Karpas-422 (cell line): ENCODE results near the gene PCSK5. TPM values are rescaled to one million over a fixed set of nuclear protein-coding genes. Genes with fewer than 3 reads are reported as not detected.
"Not testable (repeated sequence)": the region's sequence is repeated elsewhere in the genome, so short reads cannot be mapped to it uniquely, and the experiment has no call there.

Experiments used
- DNase-seq: peaks from one replicate; pipeline ENCODE4 v3.0.0-alpha.2; 2015
- H2AFZ ChIP-seq: fragments of 200-600 bp; sonication (generic); 2 replicates; pipeline ENCODE4 v1.6.1; 2014; ENCODE audit warnings: antibody characterized with exemption, low read length, mixed read lengths
- H3K27ac ChIP-seq: fragments of 200-600 bp; sonication (generic); 2 replicates; pipeline ENCODE4 v1.5.1; 2014; ENCODE audit warnings: mild to moderate bottlenecking, low read length, moderate library complexity
- H3K27me3 ChIP-seq: fragments of 200-600 bp; sonication (generic); 2 replicates; pipeline ENCODE4 v1.6.1; 2014; ENCODE audit warnings: low read length, mixed read lengths
- H3K36me3 ChIP-seq: fragments of 200-600 bp; sonication (generic); 2 replicates; pipeline ENCODE4 v1.6.1; 2014; ENCODE audit warnings: low read length, mixed read lengths; ENCODE audit not compliant: insufficient read depth
- H3K4me1 ChIP-seq: fragments of 200-600 bp; sonication (generic); 2 replicates; pipeline ENCODE4 v1.6.1; 2014; ENCODE audit warnings: mild to moderate bottlenecking, low read length, mixed read lengths
- H3K4me2 ChIP-seq: fragments of 200-600 bp; sonication (generic); 2 replicates; pipeline ENCODE4 v1.6.1; 2014; ENCODE audit warnings: low read length, low read depth, mild to moderate bottlenecking; ENCODE audit not compliant: poor library complexity, severe bottlenecking
- H3K4me3 ChIP-seq: fragments of 200-600 bp; sonication (generic); 2 replicates; pipeline ENCODE4 v1.5.1; 2014; ENCODE audit warnings: mild to moderate bottlenecking, antibody characterized with exemption, low read length, mixed read lengths
- H3K79me2 ChIP-seq: fragments of 200-600 bp; sonication (generic); 2 replicates; pipeline ENCODE4 v1.6.1; 2014; ENCODE audit warnings: mild to moderate bottlenecking, low read length, mixed read lengths
- H3K9ac ChIP-seq: fragments of 200-600 bp; sonication (generic); 2 replicates; pipeline ENCODE4 v1.6.0; 2014; ENCODE audit warnings: low read length
- H3K9me2 ChIP-seq: fragments of 200-600 bp; sonication (generic), shearing (Covaris generic); replicated peaks from 2 replicates; pipeline ENCODE4 v1.6.0; 2014; ENCODE audit warnings: mild to moderate bottlenecking, low read length, moderate library complexity; ENCODE audit not compliant: insufficient read depth
- H3K9me3 ChIP-seq: fragments of 300-700, 200-600 bp; sonication (generic); 2 replicates; pipeline ENCODE4 v1.6.1; 2014; ENCODE audit warnings: low read length, mixed read lengths
- H4K20me1 ChIP-seq: fragments of 200-600 bp; sonication (generic); 2 replicates; pipeline ENCODE4 v1.6.1; 2014; ENCODE audit warnings: mild to moderate bottlenecking, antibody characterized with exemption, low read length, low read depth; ENCODE audit not compliant: insufficient read depth
- total RNA-seq: library from RNA; depleted of rRNA; stranded (reverse); fragments of >200 nt; shearing (Covaris generic); gene quantifications from 2 replicates; pipeline ENCODE4 v1.2.3, GENCODE V29; 2014; ENCODE audit warnings: low replicate concordance

Gene PCSK5
- total RNA-seq, 1 experiment from 2014 or later, result not detected

DNA sequence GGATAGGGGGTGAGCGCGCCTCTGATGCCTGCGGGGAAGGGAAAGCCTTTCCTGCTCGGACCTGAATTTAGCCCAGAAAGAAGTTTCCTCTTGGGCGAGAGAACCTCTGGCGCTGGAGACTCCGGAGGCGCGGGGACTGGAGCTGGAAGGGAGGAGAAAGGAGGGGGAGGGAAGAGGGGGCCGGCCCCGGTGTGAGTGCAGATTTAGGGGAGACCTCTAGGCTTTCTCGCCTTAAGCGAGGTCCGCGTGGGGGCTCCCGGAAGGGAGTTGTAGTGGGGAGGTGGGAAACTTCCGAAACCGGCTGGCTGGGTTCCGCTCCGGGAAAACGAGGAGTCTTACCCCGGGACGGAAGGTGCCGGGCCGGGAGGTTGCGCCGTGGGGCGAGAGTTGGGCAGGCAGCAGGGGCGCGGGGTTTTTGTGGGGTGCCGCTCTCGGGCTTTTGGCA is 1.3 kb downstream of the PCSK5 start:
- H3K79me2 ChIP-seq, result no peaks in the 10 kb centered on the region

DNA sequence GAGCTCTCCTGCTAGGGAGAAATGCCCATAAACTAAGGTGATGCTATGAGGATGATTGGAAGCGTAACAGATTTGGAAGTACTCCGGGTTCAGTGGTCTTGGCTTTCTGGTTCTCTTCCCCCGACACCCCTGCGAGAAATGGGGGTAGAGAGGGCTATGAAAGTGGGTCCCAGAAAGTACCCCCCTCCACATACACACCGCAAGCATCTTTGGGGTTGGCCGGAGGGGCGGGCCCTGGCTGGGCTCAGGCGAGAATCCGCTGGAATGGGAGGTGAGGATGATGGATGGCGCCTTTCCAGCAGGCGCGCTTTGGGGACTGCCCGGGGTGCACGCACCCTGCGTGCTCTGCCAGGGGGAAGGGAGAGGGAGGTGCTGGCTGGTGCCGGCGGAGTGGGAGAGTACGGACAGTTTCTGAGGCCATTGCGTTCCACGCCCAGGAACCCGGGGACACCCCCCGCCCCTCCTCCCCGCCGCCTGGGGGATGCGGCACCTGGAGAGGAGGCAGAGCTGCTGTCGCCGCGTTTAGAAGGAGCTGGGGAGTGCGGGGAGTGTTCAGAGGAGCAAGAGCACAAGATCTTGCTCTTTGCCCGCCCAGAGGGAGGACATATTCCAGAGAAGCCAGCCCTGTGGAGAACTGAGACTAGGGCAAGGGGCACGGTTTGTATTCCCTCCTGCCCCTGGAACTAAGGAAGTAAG is 1.9 kb downstream of the PCSK5 start:
- Histone ChIP-seq H3K4me3 (no peak overlapping the region), H3K9me2 (no peaks in the 10 kb centered on the region), H3K4me1 (no peaks in the 10 kb centered on the region), H2AFZ (no peak overlapping the region), H3K9ac (no peak overlapping the region), H3K9me3 (no peaks in the 10 kb centered on the region), H3K79me2 (no peaks in the 10 kb centered on the region), H3K27ac (no peak overlapping the region), H4K20me1 (no peaks in the 10 kb centered on the region), H3K36me3 (no peaks in the 10 kb centered on the region), H3K4me2 (no peak overlapping the region), H3K27me3 (no peaks in the 10 kb centered on the region)
- DNase-seq, result no peak

More for the DNA sequence above, 1.3 kb downstream of the PCSK5 start:
- no peak for DNase-seq
- Histone ChIP-seq H3K4me1 (no peaks in the 10 kb centered on the region), H3K4me3 (no peak overlapping the region), H3K9me2 (no peaks in the 10 kb centered on the region), H2AFZ (no peak overlapping the region), H3K27ac (no peak overlapping the region), H3K9ac (no peak overlapping the region), H3K36me3 (no peaks in the 10 kb centered on the region), H4K20me1 (no peaks in the 10 kb centered on the region), H3K4me2 (no peak overlapping the region), H3K27me3 (no peaks in the 10 kb centered on the region), H3K9me3 (no peaks in the 10 kb centered on the region)

- no peak overlapping the region for H3K27ac ChIP-seq
- H3K9me2 ChIP-seq, result no peaks in the 10 kb centered on the region
- H2AFZ ChIP-seq, result no peak overlapping the region
- DNase-seq, result no peak
- H3K9me3 ChIP-seq, result no peaks in the 10 kb centered on the region
- no peak overlapping the region for H3K4me3 ChIP-seq
- H3K36me3 ChIP-seq, result no peaks in the 10 kb centered on the region
- no peak overlapping the region for H3K9ac ChIP-seq
- H3K4me2 ChIP-seq, result no peak overlapping the region
- no peaks in the 10 kb centered on the region for H3K79me2 ChIP-seq
- H4K20me1 ChIP-seq, result no peaks in the 10 kb centered on the region
- no peaks in the 10 kb centered on the region for H3K27me3 ChIP-seq
- H3K4me1 ChIP-seq, result no peaks in the 10 kb centered on the region
These were observed 2.6 kb downstream of the PCSK5 start for GRCh38 chr9:75893106-75893505.

DNA sequence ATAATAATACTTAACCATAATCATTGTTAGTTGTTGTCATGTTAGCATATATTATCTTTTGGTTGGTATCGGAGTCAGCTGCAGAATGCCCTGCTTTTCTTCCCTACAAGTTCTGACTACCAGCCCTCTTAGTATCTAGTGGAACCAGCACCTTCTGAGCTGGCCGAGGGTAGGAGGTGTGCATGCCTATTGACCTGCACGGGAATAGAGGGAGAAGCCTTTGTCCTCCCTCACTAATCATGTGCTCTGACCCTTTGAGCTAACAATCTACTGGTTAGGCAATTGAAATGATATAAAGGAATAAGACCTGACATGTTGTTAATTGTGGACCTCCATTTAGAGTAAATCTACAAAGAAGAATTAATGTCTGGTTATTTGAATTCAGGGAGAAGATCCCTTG is 4.1 kb downstream of the PCSK5 start:
- Histone ChIP-seq H3K9me3 (no peaks in the 10 kb centered on the region), H3K79me2 (no peaks in the 10 kb centered on the region), H3K9ac (no peak overlapping the region), H3K4me3 (no peak overlapping the region), H3K9me2 (no peaks in the 10 kb centered on the region), H4K20me1 (no peaks in the 10 kb centered on the region), H3K4me2 (no peak overlapping the region), H3K36me3 (no peaks in the 10 kb centered on the region), H2AFZ (no peak overlapping the region), H3K27ac (no peak overlapping the region), H3K27me3 (no peaks in the 10 kb centered on the region), H3K4me1 (no peaks in the 10 kb centered on the region)
- no peak for DNase-seq

DNA sequence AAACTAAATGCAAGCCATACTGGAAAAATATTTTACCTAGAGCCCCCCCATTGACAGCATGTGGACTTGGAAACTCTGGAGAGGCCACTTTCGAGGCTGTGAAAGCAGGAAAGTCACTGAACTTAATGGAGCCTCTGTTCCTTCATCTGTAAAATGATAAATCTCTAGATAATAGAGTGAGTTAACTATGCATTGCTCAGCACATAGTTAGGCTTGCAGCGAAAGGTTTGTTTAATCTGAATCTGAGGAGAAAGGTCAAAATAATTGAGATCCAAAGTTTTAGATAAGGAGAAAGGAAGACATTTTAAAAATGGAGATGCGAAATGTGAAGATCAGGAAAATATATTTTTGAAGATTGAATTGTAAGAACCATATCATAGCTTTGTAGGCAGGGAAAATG is 4.6 kb downstream of the PCSK5 start:
- no peaks in the 10 kb centered on the region for H4K20me1 ChIP-seq
- no peaks in the 10 kb centered on the region for H3K27me3 ChIP-seq
- H3K9ac ChIP-seq, result no peak overlapping the region
- H3K27ac ChIP-seq, result no peak overlapping the region
- no peak overlapping the region for H2AFZ ChIP-seq
- DNase-seq, result no peak
- no peaks in the 10 kb centered on the region for H3K4me1 ChIP-seq
- H3K4me2 ChIP-seq, result no peak overlapping the region
- no peak overlapping the region for H3K4me3 ChIP-seq
- no peaks in the 10 kb centered on the region for H3K9me2 ChIP-seq
- H3K9me3 ChIP-seq, result no peaks in the 10 kb centered on the region
- H3K79me2 ChIP-seq, result no peaks in the 10 kb centered on the region
- no peaks in the 10 kb centered on the region for H3K36me3 ChIP-seq

DNA sequence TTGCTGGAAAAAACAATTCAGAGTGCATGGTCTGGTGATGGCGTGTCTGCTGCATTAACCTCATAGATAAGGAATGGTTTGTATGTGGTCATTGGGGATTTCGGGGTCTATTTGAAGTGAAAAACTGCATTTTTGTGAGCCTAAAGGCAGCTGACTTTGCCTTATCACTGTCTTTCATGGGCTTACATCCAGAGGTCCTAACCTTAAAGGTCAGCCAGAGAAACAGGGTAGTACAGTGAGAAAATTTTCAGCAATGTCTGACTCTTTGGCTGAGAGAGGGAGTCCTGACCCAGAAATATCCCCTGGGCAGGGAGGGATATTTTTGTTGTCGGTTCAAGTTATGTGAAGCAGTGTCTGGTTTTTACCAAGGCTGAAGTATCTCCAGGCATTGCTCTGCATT is 5.7 kb downstream of the PCSK5 start:
- no peak overlapping the region for H2AFZ ChIP-seq

GRCh38 chr9:75900893-75901524 is 10.5 kb downstream of the PCSK5 start:
- not testable (repeated sequence) for H3K4me1 ChIP-seq, H3K36me3 ChIP-seq, H2AFZ ChIP-seq, H3K4me2 ChIP-seq, H3K79me2 ChIP-seq, DNase-seq, H4K20me1 ChIP-seq, H3K4me3 ChIP-seq, H3K27me3 ChIP-seq, H3K9ac ChIP-seq, H3K9me3 ChIP-seq, H3K9me2 ChIP-seq, H3K27ac ChIP-seq

More for the DNA sequence above, 5.7 kb downstream of the PCSK5 start:
- Histone ChIP-seq H3K27ac (no peak overlapping the region), H3K9me3 (no peaks in the 10 kb centered on the region), H4K20me1 (no peaks in the 10 kb centered on the region), H3K79me2 (no peaks in the 10 kb centered on the region), H3K9me2 (no peaks in the 10 kb centered on the region), H3K4me1 (no peaks in the 10 kb centered on the region), H3K27me3 (no peaks in the 10 kb centered on the region), H3K9ac (no peak overlapping the region), H3K4me2 (no peak overlapping the region), H3K36me3 (no peaks in the 10 kb centered on the region), H3K4me3 (no peak overlapping the region)
- DNase-seq, result no peak

GRCh38 chr9:75903785-75904360 is 13.4 kb downstream of the PCSK5 start:
- Histone ChIP-seq H4K20me1 (no peaks in the 10 kb centered on the region), H3K79me2 (no peaks in the 10 kb centered on the region), H3K9me2 (no peaks in the 10 kb centered on the region; the same call in 1 of the 2 replicates), H3K4me3 (no peak overlapping the region), H3K27ac (no peak overlapping the region), H3K4me2 (no peak overlapping the region), H2AFZ (no peak overlapping the region), H3K4me1 (no peaks in the 10 kb centered on the region), H3K9ac (no peak overlapping the region), H3K36me3 (no peaks in the 10 kb centered on the region), H3K9me3 (no peaks in the 10 kb centered on the region), H3K27me3 (no peaks in the 10 kb centered on the region)
- DNase-seq, result no peak
